ENCODE data around the gene GPBAR1. TPM values are rescaled to one million over a fixed set of nuclear protein-coding genes. Genes with fewer than 3 reads are reported as not detected.

GPBAR1 gene
- 1 to 10 TPM; 2.1 to 2.4 (median 2.3) TPM for polyA plus RNA-seq (ENCODE audit: insufficient read length in 4 of 4)

GRCh38 chr2:218260742-218261422 is at the start of gene GPBAR1:
Gene GPBAR1 (plus strand): TSS chr2:218261015. CDS start chr2:218262725, 1,710 bp downstream.
- peak in 3 of 4 donors; percentile 47 to 51 (median 49) for DNase-seq (ENCODE audit: low read depth in 4 of 4, low spot score in 3 of 4)

GRCh38 chr2:218214116-218214515 is 46.7 kb upstream of the GPBAR1 start:
- no peak for DNase-seq (ENCODE audit: low read depth in 4 of 4, low spot score in 3 of 4)

- DNase-seq (ENCODE audit: low read depth in 4 of 4, low spot score in 3 of 4), result no peak
Observed at GRCh38 chr2:218216336-218216673, 44.5 kb upstream of the GPBAR1 start.

GRCh38 chr2:218216674-218217359 is 44.0 kb upstream of the GPBAR1 start, which contains the start of gene ARPC2:
Gene ARPC2 (plus strand): TSS chr2:218217189. CDS start chr2:218217471, 282 bp downstream.
- peak; percentile 91 to 96 (median 92) for DNase-seq (ENCODE audit: low read depth in 4 of 4, low spot score in 3 of 4)

- DNase-seq (ENCODE audit: low read depth in 4 of 4, low spot score in 3 of 4), result peak in 1 of 4 donors; percentile 18
Observed at GRCh38 chr2:218217360-218218267, 43.2 kb upstream of the GPBAR1 start.

- no peak for DNase-seq (ENCODE audit: low read depth in 4 of 4, low spot score in 3 of 4)
Observed at GRCh38 chr2:218218268-218219185, 42.3 kb upstream of the GPBAR1 start.

GRCh38 chr2:218219934-218220333 is 40.9 kb upstream of the GPBAR1 start:
- DNase-seq (ENCODE audit: low read depth in 4 of 4, low spot score in 3 of 4), result no peak

GRCh38 chr2:218221000-218221399 is 39.8 kb upstream of the GPBAR1 start:
- DNase-seq (ENCODE audit: low read depth in 4 of 4, low spot score in 3 of 4), result no peak

- DNase-seq (ENCODE audit: low read depth in 4 of 4, low spot score in 3 of 4), result no peak
Observed at GRCh38 chr2:218223046-218223445, 37.8 kb upstream of the GPBAR1 start.

GRCh38 chr2:218224186-218224585 is 36.6 kb upstream of the GPBAR1 start:
- DNase-seq (ENCODE audit: low read depth in 4 of 4, low spot score in 3 of 4), result no peak

GRCh38 chr2:218226903-218227302 is 33.9 kb upstream of the GPBAR1 start:
- DNase-seq (ENCODE audit: low read depth in 4 of 4, low spot score in 3 of 4), result no peak

- DNase-seq (ENCODE audit: low read depth in 4 of 4, low spot score in 3 of 4), result no peak
Observed at GRCh38 chr2:218228366-218229090, 32.3 kb upstream of the GPBAR1 start.

GRCh38 chr2:218229239-218229638 is 31.6 kb upstream of the GPBAR1 start:
- no peak for DNase-seq (ENCODE audit: low read depth in 4 of 4, low spot score in 3 of 4)

- DNase-seq (ENCODE audit: low read depth in 4 of 4, low spot score in 3 of 4), result no peak
Observed at GRCh38 chr2:218229851-218230250, 31.0 kb upstream of the GPBAR1 start.

- DNase-seq (ENCODE audit: low read depth in 4 of 4, low spot score in 3 of 4), result no peak
Observed at GRCh38 chr2:218230882-218231281, 29.9 kb upstream of the GPBAR1 start.

GRCh38 chr2:218233543-218233942 is 27.3 kb upstream of the GPBAR1 start:
- no peak for DNase-seq (ENCODE audit: low read depth in 4 of 4, low spot score in 3 of 4)

- no peak for DNase-seq (ENCODE audit: low read depth in 4 of 4, low spot score in 3 of 4)
Observed at GRCh38 chr2:218234521-218234920, 26.3 kb upstream of the GPBAR1 start.

- no peak for DNase-seq (ENCODE audit: low read depth in 4 of 4, low spot score in 3 of 4)
Observed at GRCh38 chr2:218235017-218235416, 25.8 kb upstream of the GPBAR1 start.

GRCh38 chr2:218236829-218237228 is 24.0 kb upstream of the GPBAR1 start:
- no peak for DNase-seq (ENCODE audit: low read depth in 4 of 4, low spot score in 3 of 4)
